Large intestine (tissue), 3 donors: ENCODE data around the gene SPRN. TPM values are rescaled to one million over a fixed set of nuclear protein-coding genes. Genes with fewer than 3 reads are reported as not detected.
"Not testable (repeated sequence)": the region's sequence is repeated elsewhere in the genome, so short reads cannot be mapped to it uniquely, and the experiment has no call there.

Source experiments
- DNase-seq, 2 donors: peaks; one replicate each; pipeline versions ENCODE4 v3.0.0 to v3.0.0-alpha.2; 2013
- H3K27ac ChIP-seq: one replicate; pipeline ENCODE4 v1.5.1; 2013; ENCODE audit warnings: low read length
- H3K27me3 ChIP-seq: 2 replicates; pipeline ENCODE4 v1.6.1; 2013; ENCODE audit warnings: low read length; ENCODE audit not compliant: control insufficient read depth, insufficient read depth
- H3K36me3 ChIP-seq: 2 replicates; pipeline ENCODE4 v1.6.1; 2013; ENCODE audit warnings: low read length; ENCODE audit not compliant: control insufficient read depth, insufficient read depth
- H3K4me1 ChIP-seq: one replicate; pipeline ENCODE4 v1.6.1; 2013; ENCODE audit warnings: low read length; ENCODE audit not compliant: control insufficient read depth, insufficient read depth
- H3K4me3 ChIP-seq: one replicate; pipeline ENCODE4 v1.5.1; 2013; ENCODE audit warnings: low read length
- H3K9me3 ChIP-seq: one replicate; pipeline ENCODE4 v1.6.1; 2013; ENCODE audit warnings: mild to moderate bottlenecking, low read depth, low read length, moderate library complexity; ENCODE audit not compliant: control insufficient read depth
- WGBS: methylation state at CpG from one replicate; pipeline ENCODE4 v1.1.5; 2013; ENCODE audit warnings: low lambda C conversion rate; ENCODE audit not compliant: insufficient coverage; 5-methylcytosine and 5-hydroxymethylcytosine counted together
- polyA plus RNA-seq: library from polyadenylated mRNA; unstranded; fragments of 120-200 nt; gene quantifications from one replicate; pipeline ENCODE4 v1.2.1, GENCODE V29; 2013

Gene SPRN
- polyA plus RNA-seq, 1 donor, result 4.9 TPM

GRCh38 chr10:133439517-133440461 is 15.4 kb upstream of the SPRN start:
- Histone ChIP-seq H3K9me3 (peaks cover 3% of the 10 kb centered on the region), H3K4me1 (no peaks in the 10 kb centered on the region), H3K4me3 (no peak overlapping the region), H3K27me3 (no peaks in the 10 kb centered on the region), H3K36me3 (no peaks in the 10 kb centered on the region), H3K27ac (no peak overlapping the region)
- DNase-seq, result no peak
- 0% methylated on average over 1 of the region's 25 CpGs for WGBS

- no peak overlapping the region for H3K27ac ChIP-seq
- no peaks in the 10 kb centered on the region for H3K4me1 ChIP-seq
- H3K9me3 ChIP-seq, result peaks cover 3% of the 10 kb centered on the region
- no peaks in the 10 kb centered on the region for H3K27me3 ChIP-seq
- DNase-seq, result no peak
- 80% methylated on average over 1 of the region's 11 CpGs for WGBS
- H3K4me3 ChIP-seq, result no peak overlapping the region
- no peaks in the 10 kb centered on the region for H3K36me3 ChIP-seq
Measured at GRCh38 chr10:133438711-133439273, 14.4 kb upstream of the SPRN start.

- not testable (repeated sequence) for H3K4me1 ChIP-seq, H3K27ac ChIP-seq, H3K36me3 ChIP-seq, H3K9me3 ChIP-seq, DNase-seq, H3K4me3 ChIP-seq, H3K27me3 ChIP-seq
- no CpG with 5 or more reads among the region's 25 CpGs for WGBS
Measured at GRCh38 chr10:133432789-133433188, 8.4 kb upstream of the SPRN start.

GRCh38 chr10:133431888-133432613 is 7.6 kb upstream of the SPRN start:
- H3K4me3 ChIP-seq, DNase-seq, H3K4me1 ChIP-seq, H3K9me3 ChIP-seq, H3K36me3 ChIP-seq, H3K27ac ChIP-seq, H3K27me3 ChIP-seq: not testable (repeated sequence)
- no CpG with 5 or more reads among the region's 9 CpGs for WGBS

- H3K36me3 ChIP-seq, H3K9me3 ChIP-seq, H3K4me3 ChIP-seq, H3K4me1 ChIP-seq, H3K27me3 ChIP-seq, DNase-seq, H3K27ac ChIP-seq: not testable (repeated sequence)
- no CpG with 5 or more reads among the region's 4 CpGs for whole genome bisulfite sequencing
Measured at GRCh38 chr10:133429571-133429970, 5.1 kb upstream of the SPRN start.

GRCh38 chr10:133424102-133424501 is 323 bp downstream of the SPRN start:
- H3K27ac ChIP-seq, DNase-seq, H3K9me3 ChIP-seq, H3K4me3 ChIP-seq, H3K4me1 ChIP-seq, H3K27me3 ChIP-seq: not testable (repeated sequence)
- no CpG with 5 or more reads among the region's 46 CpGs for WGBS
- H3K36me3 ChIP-seq, result peaks cover 14% of the 10 kb centered on the region

GRCh38 chr10:133422807-133423771 is 1.3 kb downstream of the SPRN start:
- H3K27me3 ChIP-seq, result peaks cover 4% of the 10 kb centered on the region
- no peak overlapping the region for H3K4me3 ChIP-seq
- DNase-seq, result no peak
- H3K27ac ChIP-seq, result no peak overlapping the region
- peaks cover 24% of the 10 kb centered on the region for H3K36me3 ChIP-seq
- H3K4me1 ChIP-seq, result no peaks in the 10 kb centered on the region
- no peaks in the 10 kb centered on the region for H3K9me3 ChIP-seq
- WGBS, result no CpG with 5 or more reads among the region's 88 CpGs

GRCh38 chr10:133422223-133422806 is 2.1 kb downstream of the SPRN start:
- Histone ChIP-seq H3K27me3 (peaks cover 4% of the 10 kb centered on the region), H3K36me3 (peaks cover 24% of the 10 kb centered on the region), H3K9me3 (no peaks in the 10 kb centered on the region), H3K27ac (no peak overlapping the region), H3K4me1 (no peaks in the 10 kb centered on the region), H3K4me3 (no peak overlapping the region)
- no CpG with 5 or more reads among the region's 16 CpGs for WGBS
- DNase-seq, result no peak

- Histone ChIP-seq H3K27me3 (peaks cover 4% of the 10 kb centered on the region), H3K4me3 (no peak overlapping the region), H3K4me1 (no peaks in the 10 kb centered on the region), H3K27ac (no peak overlapping the region), H3K36me3 (peaks cover 24% of the 10 kb centered on the region), H3K9me3 (no peaks in the 10 kb centered on the region)
- DNase-seq, result no peak
- WGBS, result no CpG with 5 or more reads among the region's 17 CpGs
Measured at GRCh38 chr10:133421336-133422222, 2.8 kb downstream of the SPRN start.
